SK-N-SH (cell line): ENCODE data around the gene C1orf216.

Experiments
- ELF1 ChIP-seq: IDR thresholded peaks from 2 replicates; pipeline ENCODE4 v1.4.0; 2012
- EP300 ChIP-seq, 2 experiments: IDR thresholded peaks; 2 replicates each; pipeline versions ENCODE4 v1.4.0 to v1.6.1; 2012; ENCODE audit warnings: borderline replicate concordance in 1 of 2, low read depth in 1 of 2, low read length in 1 of 2
- JUND ChIP-seq: IDR thresholded peaks from 2 replicates; pipeline ENCODE4 v1.4.0; 2012
- POLR2AphosphoS5 ChIP-seq: IDR thresholded peaks from 2 replicates; pipeline ENCODE4 v1.6.1; 2012; ENCODE audit warnings: low read depth, low read length
- SIN3A ChIP-seq: IDR thresholded peaks from 2 replicates; pipeline ENCODE4 v1.6.1; 2012; ENCODE audit warnings: low read depth, mild to moderate bottlenecking, low read length, moderate library complexity, borderline replicate concordance
- TF ChIP-seq, protein P1 (sequence below): fragments of 200-600 bp; sonication (generic); IDR thresholded peaks from 2 replicates; pipeline ENCODE4 v1.6.1; 2017; ENCODE audit warnings: antibody characterized with exemption, mild to moderate bottlenecking, moderate library complexity

GRCh38 chr1:35763201-35763600 lies 44.5 kb upstream of the C1orf216 start:
- TF ChIP-seq POLR2AphosphoS5 (no peak), ELF1 (no peak), EP300 (IDR thresholded peaks at IDR 0.05; ENCODE audit: borderline replicate concordance in 1 of 2, low read depth in 1 of 2, low read length in 1 of 2) (no peak), SIN3A (no peak), JUND (no peak)
- TF ChIP-seq, protein P1, sequence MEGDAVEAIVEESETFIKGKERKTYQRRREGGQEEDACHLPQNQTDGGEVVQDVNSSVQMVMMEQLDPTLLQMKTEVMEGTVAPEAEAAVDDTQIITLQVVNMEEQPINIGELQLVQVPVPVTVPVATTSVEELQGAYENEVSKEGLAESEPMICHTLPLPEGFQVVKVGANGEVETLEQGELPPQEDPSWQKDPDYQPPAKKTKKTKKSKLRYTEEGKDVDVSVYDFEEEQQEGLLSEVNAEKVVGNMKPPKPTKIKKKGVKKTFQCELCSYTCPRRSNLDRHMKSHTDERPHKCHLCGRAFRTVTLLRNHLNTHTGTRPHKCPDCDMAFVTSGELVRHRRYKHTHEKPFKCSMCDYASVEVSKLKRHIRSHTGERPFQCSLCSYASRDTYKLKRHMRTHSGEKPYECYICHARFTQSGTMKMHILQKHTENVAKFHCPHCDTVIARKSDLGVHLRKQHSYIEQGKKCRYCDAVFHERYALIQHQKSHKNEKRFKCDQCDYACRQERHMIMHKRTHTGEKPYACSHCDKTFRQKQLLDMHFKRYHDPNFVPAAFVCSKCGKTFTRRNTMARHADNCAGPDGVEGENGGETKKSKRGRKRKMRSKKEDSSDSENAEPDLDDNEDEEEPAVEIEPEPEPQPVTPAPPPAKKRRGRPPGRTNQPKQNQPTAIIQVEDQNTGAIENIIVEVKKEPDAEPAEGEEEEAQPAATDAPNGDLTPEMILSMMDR: no peak
